Measurements from ENCODE around the gene NYAP1.

- TF ChIP-seq CTCF (IDR thresholded peaks at IDR 0.05; ENCODE audit: insufficient read depth, low read depth, low read length) (no peak), EZH2 (IDR thresholded peaks at IDR 0.05; ENCODE audit: insufficient read depth, low read length) (no peak)
Measured at GRCh38 chr7:100471021-100471420, 12.7 kb upstream of the NYAP1 start.
